ENCODE results near the gene POLQ. TPM values are rescaled to one million over a fixed set of nuclear protein-coding genes. Genes with fewer than 3 reads are reported as not detected.
"Not testable (repeated sequence)": the region's sequence is repeated elsewhere in the genome, so short reads cannot be mapped to it uniquely, and the experiment has no call there.

The POLQ gene
- polyA plus RNA-seq, 3 donors, result 0.03 TPM; not detected in 1

GRCh38 chr3:121462565-121462964 is 83.2 kb downstream of the POLQ start:
- no peaks in the 10 kb centered on the region for H3K27me3 Mint-ChIP-seq (ENCODE audit: low read depth in 3 of 3)
- no CpG with 5 or more reads among the region's 3 CpGs for WGBS (ENCODE audit: insufficient coverage)
- no peak for TF ChIP-seq CTCF (IDR thresholded peaks at IDR 0.05)
- intact Hi-C loops (cut with micrococcal nuclease), result no loop called here
- Histone ChIP-seq H3K4me3 (replicated peaks in 1 of 3; ENCODE audit: low read depth in 2 of 3, low read length in 3 of 3) (no peak overlapping the region), H3K4me1 (ENCODE audit: control insufficient read depth in 1 of 2, insufficient read depth in 2 of 2, low read length in 2 of 2) (no peaks in the 10 kb centered on the region), H3K79me2 (ENCODE audit: insufficient read depth, low read length) (no peaks in the 10 kb centered on the region), H4K20me1 (ENCODE audit: insufficient read depth, low read length) (no peaks in the 10 kb centered on the region), H3K4me2 (replicated peaks; ENCODE audit: extremely low read depth, low read length, poor library complexity, severe bottlenecking) (no peak overlapping the region), H3K9me3 (replicated peaks in 1 of 2; ENCODE audit: control insufficient read depth in 1 of 2, insufficient read depth in 1 of 2, low read length in 2 of 2) (no peaks in the 10 kb centered on the region), H3K27ac (ENCODE audit: low read depth in 1 of 2, low read length in 2 of 2) (no peak overlapping the region), H3K36me3 (replicated peaks in 1 of 2; ENCODE audit: control insufficient read depth in 1 of 2, insufficient read depth in 2 of 2, low read length in 2 of 2) (peaks cover 31 to 84% of the 10 kb centered on the region in 2 donors), H2AFZ (ENCODE audit: insufficient read depth, low read depth, low read length, poor library complexity, severe bottlenecking) (no peak overlapping the region), H3K9ac (ENCODE audit: insufficient read depth, low read length, poor library complexity, severe bottlenecking) (no peak overlapping the region), H3K27me3 (ENCODE audit: control insufficient read depth in 2 of 2, insufficient read depth in 2 of 2, low read length in 2 of 2) (no peaks in the 10 kb centered on the region)
- peaks cover 0 to 9% (median 3%) of the 10 kb centered on the region in 7 donors for H3K9me3 Mint-ChIP-seq
- H3K36me3 Mint-ChIP-seq, result peaks cover 48 to 74% of the 10 kb centered on the region in 2 donors
- H3K27ac Mint-ChIP-seq, result no peak overlapping the region
- no peak for DNase-seq
- no peak overlapping the region for H3K4me3 Mint-ChIP-seq
- H3K4me1 Mint-ChIP-seq, result no peaks in the 10 kb centered on the region

- H3K4me2 ChIP-seq (replicated peaks; ENCODE audit: extremely low read depth, low read length, poor library complexity, severe bottlenecking); H3K4me1 ChIP-seq (ENCODE audit: control insufficient read depth in 1 of 2, insufficient read depth in 2 of 2, low read length in 2 of 2); H3K4me3 ChIP-seq (replicated peaks in 1 of 3; ENCODE audit: low read depth in 2 of 3, low read length in 3 of 3); H2AFZ ChIP-seq (ENCODE audit: insufficient read depth, low read depth, low read length, poor library complexity, severe bottlenecking); H3K79me2 ChIP-seq (ENCODE audit: insufficient read depth, low read length); H3K9ac ChIP-seq (ENCODE audit: insufficient read depth, low read length, poor library complexity, severe bottlenecking); intact Hi-C loops (cut with micrococcal nuclease); H3K9me3 ChIP-seq (replicated peaks in 1 of 2; ENCODE audit: control insufficient read depth in 1 of 2, insufficient read depth in 1 of 2, low read length in 2 of 2); H3K27me3 ChIP-seq (ENCODE audit: control insufficient read depth in 2 of 2, insufficient read depth in 2 of 2, low read length in 2 of 2); H3K27ac ChIP-seq (ENCODE audit: low read depth in 1 of 2, low read length in 2 of 2); H3K4me1 Mint-ChIP-seq; DNase-seq; H3K4me3 Mint-ChIP-seq; H3K27me3 Mint-ChIP-seq (ENCODE audit: low read depth in 3 of 3); H4K20me1 ChIP-seq (ENCODE audit: insufficient read depth, low read length): not testable (repeated sequence)
- Mint-ChIP-seq H3K9me3 (peaks cover 0 to 23% (median 9%) of the 10 kb centered on the region in 7 donors), H3K27ac (peak overlapping the region in 2 of 7 donors; percentile 18 to 43), H3K36me3 (peaks cover 66 to 83% of the 10 kb centered on the region in 2 donors)
- WGBS (ENCODE audit: insufficient coverage), result 99% methylated on average over 6 of the region's 12 CpGs
- H3K36me3 ChIP-seq (replicated peaks in 1 of 2; ENCODE audit: control insufficient read depth in 1 of 2, insufficient read depth in 2 of 2, low read length in 2 of 2), result peaks cover 11 to 32% of the 10 kb centered on the region in 2 donors
Observed at GRCh38 chr3:121451752-121452151, 94.0 kb downstream of the POLQ start.

All from CD14-positive monocyte (primary cell).